ENCODE results near the gene NT5DC1.
"Not testable (repeated sequence)": the region's sequence is repeated elsewhere in the genome, so short reads cannot be mapped to it uniquely, and the experiment has no call there.

Gene NT5DC1

DNA sequence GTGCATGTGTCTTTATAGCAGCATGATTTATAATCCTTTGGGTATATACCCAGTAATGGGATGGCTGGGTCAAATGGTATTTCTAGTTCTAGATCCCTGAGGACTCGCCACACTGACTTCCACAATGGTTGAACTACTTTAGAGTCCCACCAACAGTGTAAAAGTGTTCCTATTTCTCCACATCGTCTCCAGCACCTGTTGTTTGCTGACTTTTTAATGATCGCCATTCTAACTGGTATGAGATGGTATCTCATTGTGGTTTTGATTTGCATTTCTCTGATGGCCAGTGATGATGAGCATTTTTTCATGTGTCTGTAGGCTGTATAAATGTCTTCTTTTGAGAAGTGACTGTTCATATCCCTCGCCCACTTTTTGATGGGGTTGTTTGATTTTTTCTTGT lies 184.3 kb downstream of the NT5DC1 start:
- intact Hi-C loops (cut with DNase I), result loop anchor here (5.0 kb wide), 2 partner anchors 87 to 247 kb away; partner anchors contain the start of gene DSE
- DNase-seq, result not testable (repeated sequence)

DNA sequence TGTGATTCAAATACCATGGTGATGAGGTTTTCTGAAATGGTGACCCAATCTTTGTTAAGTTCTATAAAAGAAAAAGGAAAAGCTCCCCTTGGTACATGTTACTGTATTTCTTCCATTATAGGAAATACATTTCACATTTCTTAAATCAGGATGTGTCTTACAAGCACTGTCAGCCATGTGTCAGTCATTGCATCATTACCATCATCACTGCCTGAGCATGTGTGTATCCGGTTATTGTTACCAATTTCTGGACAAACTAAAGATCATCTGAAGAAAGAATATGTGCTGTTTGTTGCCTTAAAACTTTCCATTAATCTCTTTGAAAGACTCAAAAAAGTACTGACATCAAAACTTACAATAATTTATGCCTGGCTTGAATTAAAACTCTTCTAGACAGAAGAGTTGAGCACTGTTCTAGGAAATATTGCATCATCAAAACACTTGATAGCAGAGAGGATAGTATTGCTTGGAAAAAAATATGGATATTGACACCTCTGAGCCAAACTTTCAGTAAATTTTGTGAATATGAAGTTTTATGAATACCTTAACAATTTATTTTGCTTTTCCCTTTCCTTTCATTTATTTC lies 186.2 kb downstream of the NT5DC1 start:
- intact Hi-C loops (cut with DNase I), result no loop called here
- DNase-seq, result no peak

DNA sequence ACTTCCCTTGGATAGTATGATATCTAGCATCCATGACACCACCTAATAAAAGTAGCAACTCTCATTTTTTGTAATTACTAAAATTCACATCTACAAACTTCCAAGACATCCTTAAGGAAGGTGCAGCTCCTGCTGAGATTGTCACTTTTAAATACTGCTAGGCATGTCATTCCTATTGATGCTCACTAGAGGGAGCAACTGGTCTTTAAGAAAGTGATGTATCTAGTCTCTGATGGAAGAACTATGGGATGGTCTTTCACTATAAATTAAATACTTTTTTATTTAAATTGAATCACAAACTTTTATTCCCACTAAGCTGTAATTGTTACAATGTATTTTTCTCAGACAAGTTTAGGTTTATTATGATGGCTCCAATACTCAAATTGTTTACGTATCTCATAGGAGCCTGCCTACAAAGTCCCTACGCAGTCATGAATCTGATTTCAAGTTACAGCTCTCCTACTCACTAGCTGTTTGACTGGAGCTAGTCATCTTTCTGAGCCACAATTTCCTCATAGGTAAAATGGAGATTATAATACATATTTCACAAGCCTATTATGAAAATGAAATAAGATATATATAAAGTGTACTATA lies 187.1 kb downstream of the NT5DC1 start:
- peak in 3 of 42 donors; percentile 32 to 42 (median 41) for DNase-seq
- intact Hi-C loops (cut with DNase I), result no loop called here

DNA sequence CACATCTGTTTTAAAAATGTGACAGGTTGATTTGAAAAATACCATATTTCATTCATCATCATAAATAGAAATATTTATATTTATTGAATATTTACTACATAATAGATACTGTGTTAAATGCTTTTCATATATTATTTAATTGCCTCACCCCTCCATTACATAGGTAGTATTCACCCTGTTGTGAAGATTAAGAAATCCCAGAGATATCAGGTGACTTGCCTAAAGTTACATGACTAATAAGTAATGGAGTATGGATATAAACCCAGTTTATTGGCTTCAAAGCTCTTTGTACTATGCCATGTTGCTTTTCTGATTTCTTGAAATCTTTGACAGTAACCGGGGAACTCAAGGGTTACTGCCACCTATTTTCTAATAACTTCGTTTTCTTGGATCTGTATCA lies 189.2 kb downstream of the NT5DC1 start:
- intact Hi-C loops (cut with DNase I), result no loop called here
- DNase-seq, result no peak

DNA sequence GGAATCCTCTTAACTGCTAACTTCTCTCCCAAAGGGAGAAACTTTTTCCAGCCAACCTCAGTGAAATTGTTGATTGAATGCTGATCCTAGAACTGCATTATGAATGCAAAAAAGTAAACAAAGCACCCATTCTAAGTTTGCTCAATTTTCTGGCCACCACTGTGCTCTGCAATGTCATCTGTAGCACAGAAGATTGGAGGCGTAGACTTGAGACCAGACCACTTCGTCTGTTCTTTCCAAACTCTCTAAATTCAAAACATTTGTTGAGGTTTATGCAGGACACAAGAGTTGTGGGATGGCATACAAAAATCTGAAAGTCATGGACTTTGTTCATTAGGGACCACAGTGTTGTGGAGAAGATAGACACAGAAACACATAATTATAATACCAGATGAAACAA lies 190.1 kb downstream of the NT5DC1 start:
- no peak for DNase-seq
- intact Hi-C loops (cut with DNase I), result no loop called here

DNA sequence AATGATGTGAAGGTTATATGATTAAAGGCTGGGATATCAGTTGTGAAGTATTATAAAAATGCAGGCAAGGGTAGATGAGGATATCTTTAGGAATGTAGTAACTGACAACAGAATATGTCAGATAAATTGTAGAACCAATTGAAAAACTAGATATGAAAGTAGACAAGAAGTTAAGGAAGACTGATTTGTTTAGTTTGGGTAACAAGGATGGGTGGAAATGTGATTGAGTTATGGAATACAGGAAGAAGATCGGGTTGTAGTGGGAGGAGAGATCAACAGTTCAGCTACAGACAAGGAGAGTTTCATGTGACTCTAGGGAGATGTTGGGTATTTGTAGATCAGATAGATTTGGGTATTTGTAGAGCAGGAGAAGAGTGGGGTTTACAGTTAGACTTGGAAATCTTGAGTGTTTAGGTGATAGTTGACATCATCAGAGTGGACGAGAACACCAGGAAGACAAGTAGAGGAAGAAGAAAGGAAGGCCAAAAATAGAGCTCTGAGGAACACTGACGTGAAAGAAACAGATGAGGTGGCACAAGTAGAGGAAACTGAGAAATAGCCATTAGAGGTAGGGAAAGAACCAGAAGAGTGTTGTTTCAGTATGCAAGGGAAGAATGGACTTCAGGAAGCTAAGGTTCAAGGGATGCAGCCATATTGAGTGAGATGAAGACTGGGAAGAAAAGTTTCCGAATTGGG lies 191.2 kb downstream of the NT5DC1 start:
- no peak for DNase-seq
- intact Hi-C loops (cut with DNase I), result no loop called here

DNA sequence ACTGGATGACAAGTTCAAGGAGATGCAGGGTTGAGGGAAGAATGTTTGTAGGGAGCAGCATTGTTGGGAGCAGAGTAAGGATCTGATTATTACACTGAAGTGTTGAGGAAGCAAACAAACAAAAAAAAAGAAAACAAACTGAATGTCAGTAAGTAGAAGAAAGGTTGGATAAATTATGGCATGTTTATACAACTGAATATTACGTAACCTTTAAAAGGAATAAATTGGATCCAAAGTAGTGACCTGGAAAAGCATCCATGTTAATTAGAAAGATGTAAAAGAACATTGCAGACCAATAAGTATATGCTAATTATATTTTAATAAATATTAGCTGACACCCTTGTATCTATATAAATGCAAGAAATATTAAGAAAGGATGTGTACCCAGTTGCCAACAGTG lies 191.9 kb downstream of the NT5DC1 start:
- no peak for DNase-seq
- intact Hi-C loops (cut with DNase I), result no loop called here

DNA sequence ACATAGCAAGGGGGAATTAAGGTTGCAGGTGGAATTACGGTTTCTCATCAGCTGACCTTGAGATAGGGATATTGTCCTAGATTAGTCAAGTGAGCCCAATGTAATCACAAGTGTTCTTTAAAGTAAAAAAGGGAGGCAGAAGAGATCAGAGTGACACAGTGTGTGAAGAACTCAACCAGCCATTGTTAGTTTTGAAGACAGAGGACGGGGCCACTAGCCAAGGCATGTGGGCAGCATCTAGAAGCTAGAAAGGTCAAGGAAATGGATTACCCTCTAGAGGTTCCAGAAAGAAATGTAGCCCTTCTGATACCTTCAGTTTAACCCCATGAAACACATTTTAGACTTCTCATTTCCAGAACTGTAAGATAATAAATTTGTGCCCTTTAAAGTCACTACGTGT lies 197.6 kb downstream of the NT5DC1 start:
- no peak for DNase-seq
- intact Hi-C loops (cut with DNase I), result no loop called here

DNA sequence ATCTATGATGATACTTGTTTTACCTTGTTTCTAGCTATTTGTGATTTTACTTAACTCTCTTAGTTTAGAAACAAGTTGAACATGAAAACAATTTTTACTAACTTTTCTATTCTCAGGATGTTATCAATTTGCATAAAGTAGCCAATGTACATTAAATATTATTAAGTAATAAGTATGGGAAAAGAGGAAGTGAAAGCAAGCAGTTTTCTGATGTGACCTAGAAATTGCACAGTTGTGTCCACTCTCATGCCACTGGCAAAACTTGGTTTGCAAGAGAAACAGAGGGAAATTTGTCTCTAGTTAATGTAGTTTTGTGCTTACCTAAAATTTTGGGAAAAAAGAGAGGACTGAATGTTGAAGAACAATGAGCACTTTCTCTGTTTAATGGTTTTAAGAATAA lies 198.3 kb downstream of the NT5DC1 start:
- intact Hi-C loops (cut with DNase I), result no loop called here
- no peak for DNase-seq
